NCI-H1930 (cell line): Measurements from ENCODE around the gene TEDC1.

Experiments used
- DNase-seq, 2 experiments: peaks; one replicate each; lab custom pipeline; 2025; lab: John Stamatoyannopoulos, UW

The TEDC1 gene

GRCh38 chr14:105486163-105486973, 4.7 kb upstream of the TEDC1 start, which contains the start of gene CRIP1:
CRIP1 (plus strand) TSS chr14:105486886; CDS start chr14:105487260, 374 bp downstream.
- DNase-seq = no peak

GRCh38 chr14:105486974-105487448, 4.0 kb upstream of the TEDC1 start:
- DNase-seq = peak; percentile 36 to 69

GRCh38 chr14:105487449-105487985, 3.5 kb upstream of the TEDC1 start:
- DNase-seq = no peak

GRCh38 chr14:105487986-105488777, 2.9 kb upstream of the TEDC1 start:
- no peak for DNase-seq

DNA sequence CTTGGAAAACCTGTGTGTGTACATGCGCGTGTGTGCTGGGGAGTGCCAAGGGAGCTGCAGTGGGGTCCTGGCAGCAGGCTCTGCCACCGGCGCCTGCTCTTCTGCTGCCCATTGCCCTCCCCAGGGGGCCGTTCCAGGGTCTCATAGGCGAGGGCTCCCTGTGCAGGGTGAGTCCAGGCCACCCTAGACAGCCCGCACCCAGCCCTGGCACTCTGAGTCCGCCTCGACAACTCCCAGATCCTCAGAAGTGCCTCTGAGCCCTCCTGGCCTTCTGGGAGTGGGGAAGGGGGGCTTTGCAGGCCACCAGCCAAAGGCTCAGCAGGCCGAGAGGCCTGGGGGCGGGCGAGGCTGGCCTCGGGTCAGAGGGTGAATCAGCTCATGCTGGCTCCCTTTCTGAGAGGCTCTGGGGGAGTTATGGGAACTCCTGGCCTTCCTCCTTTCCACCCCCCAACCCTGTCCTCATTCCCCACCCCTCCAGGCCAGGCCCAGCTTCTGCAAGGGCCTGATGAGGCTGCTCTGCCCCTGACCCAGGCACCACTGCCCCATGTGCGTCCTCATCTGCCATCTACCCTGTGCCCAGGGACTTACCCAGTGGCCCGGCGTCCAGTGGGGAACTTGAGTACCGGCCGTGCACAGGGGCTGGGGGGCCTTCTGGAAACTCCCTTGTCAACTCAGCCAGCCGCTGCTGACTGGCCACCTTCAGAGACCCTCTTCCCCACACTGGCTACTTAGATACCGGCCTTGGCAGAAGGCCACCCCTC, 2.1 kb upstream of the TEDC1 start:
- DNase-seq = no peak

- DNase-seq = peak; percentile 70
These were observed 1.3 kb upstream of the TEDC1 start for GRCh38 chr14:105489542-105490266.

GRCh38 chr14:105490267-105490571, 827 bp upstream of the TEDC1 start:
- no peak for DNase-seq

DNA sequence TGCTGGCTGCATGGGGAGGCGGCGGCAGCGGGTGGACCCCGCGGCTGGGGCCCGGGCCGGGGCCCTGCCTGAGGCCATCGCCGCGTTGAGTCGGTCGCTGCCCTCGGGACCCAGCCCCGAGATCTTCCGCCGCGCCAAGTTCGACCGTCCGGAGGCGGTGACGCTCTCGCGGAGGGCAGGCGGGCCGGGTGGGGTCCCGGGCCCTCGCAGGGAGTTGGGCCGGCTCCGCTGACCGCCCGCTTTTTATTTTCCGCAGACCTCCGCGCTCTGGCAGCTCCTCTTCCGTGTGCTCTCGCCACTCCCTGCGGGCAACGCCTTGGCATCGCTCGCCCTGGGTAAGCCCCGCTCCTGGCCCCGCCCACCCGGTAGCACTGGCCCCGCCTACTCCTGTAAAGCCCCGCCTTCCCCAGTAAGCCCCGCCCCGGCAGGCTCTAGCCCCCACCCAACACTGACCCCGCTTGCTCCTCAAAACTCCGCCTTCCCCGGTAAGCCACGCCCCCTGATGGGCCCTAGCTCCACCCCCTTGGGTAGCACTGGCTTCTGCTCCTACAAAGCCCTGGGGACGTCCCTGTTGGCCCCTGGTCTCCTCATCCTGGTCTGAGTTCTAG, 424 bp downstream of the TEDC1 start:
- peak; percentile 34 to 42 for DNase-seq

DNA sequence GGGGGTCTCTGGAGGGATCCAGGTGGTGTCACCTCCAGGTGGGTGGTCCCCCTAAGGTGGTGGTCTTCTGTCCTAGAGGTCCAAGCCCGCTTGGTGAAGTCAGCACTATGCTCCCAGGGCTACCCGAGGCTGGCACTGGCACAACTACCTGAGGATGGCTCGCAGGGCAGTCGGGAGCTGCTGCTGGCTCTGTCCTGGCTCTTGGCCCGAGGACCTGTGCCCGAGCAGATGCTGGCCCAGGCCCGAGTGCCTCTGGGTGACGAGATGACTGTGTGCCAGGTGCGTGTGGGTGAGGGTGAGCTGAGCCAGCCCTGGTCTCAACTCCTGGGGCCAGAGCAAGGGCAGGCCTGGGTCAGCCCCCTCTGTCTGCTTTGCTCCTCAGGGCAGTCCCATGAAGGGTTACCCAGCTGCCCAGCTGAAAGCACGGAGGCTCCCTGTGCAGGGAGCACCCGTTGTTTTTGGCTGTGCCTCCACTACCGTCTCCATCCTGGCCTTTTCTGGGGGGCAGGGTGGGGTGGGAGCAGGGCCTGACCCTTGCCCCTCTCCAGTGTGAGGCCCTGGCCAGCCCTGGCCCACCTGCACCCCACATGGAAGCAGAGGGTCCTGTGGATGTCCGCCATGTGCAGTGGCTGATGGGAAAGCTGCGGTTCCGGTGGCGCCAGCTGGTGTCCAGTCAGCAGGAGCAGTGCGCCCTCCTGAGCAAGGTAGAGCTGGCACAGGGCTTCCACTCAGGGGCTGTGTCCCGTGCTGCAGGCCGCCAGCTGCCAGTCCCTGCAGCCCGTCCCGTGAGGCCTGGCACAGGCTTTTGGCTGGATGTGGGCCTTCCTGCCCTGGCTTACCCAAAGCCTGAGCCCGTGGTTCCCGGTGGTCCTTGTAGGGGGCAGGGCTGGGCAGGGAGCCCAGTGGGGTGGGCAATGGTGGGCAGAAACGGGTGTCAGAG, 1.3 kb downstream of the TEDC1 start:
- no peak for DNase-seq

GRCh38 chr14:105492971-105493871, 2.2 kb downstream of the TEDC1 start:
- DNase-seq = no peak

GRCh38 chr14:105493921-105494605, 3.0 kb downstream of the TEDC1 start:
- no peak for DNase-seq

GRCh38 chr14:105494606-105494929, 3.5 kb downstream of the TEDC1 start:
- no peak for DNase-seq

- no peak for DNase-seq
These were observed 4.3 kb downstream of the TEDC1 start for GRCh38 chr14:105495101-105495989.

DNA sequence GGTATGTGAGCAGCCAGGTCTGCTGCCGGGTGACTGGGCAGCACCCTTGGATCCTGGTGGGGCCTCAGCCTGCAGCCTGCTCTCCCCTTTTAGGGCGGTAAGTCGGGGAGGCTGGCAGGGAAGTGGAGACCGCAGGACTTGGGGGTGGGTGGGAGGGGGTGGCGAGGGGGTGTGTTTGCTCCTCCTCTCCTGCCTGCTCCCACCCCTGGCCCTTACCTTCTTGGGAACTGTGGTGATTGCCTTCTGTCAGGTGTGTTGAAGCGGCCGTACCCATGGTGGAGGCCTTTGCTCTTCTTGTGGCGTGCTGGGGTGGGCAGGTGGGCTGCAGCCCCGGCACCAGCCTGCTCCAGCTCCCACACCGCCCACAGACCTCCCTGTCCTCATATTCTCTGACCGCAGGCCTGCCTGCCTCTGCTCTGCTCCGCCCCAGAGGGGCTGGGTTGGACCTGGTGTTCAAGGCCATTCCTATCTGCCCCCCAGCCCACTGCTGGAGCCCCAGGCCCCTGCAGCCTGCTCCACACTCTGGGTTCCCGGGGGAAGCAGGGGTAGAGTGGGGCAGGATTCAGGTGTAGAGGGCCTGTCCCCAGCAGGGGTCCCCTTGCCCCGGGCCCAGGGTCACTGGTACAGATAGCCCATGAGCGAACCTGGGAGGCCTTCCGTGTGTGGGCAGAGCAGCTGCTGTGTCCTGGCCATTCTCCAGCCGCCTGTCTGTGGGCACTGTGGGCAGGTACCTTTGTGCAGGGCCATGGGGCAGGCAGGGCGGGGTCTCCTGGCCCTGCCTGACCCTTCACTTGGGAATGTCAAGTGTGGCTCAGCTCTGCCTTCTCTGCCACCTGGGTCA, 5.2 kb downstream of the TEDC1 start:
- no peak for DNase-seq

- DNase-seq = no peak
These were observed 6.0 kb downstream of the TEDC1 start for GRCh38 chr14:105496831-105497591.
